ENCODE measurements around the gene PRSS38.
"Not testable (repeated sequence)": the region's sequence is repeated elsewhere in the genome, so short reads cannot be mapped to it uniquely, and the experiment has no call there.

Gene PRSS38

DNA sequence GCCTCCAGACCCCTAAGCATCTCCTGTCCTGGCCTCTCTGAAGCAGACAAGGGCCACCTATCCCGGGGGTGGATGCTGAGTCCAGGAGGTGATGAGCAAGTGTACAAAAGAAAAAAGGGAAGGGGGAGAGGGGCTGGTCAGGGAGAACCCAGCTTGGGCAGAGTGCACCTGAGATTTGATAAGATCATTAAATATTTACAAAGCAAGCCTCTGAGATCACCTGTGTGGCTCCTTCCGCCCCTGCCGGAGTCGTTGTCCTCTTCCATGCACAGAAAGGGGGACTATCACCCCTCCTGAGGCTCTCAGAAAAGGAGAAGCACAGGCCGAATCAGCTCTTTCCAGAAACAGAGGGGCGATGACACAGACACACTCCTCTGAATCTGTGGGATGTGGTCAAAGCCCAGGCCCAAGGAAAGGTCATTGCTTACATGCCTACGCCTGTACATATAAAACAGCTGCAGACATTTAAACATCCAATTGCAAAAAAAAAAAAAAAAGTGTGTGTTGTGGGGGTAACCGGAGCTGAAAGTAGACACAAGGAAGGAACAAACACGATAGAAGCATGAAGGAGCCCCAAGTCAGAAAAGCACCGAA is 30.9 kb downstream of the PRSS38 start:
- no peak for DNase-seq

- not testable (repeated sequence) for DNase-seq
Observed at GRCh38 chr1:227847046-227847445, 31.6 kb downstream of the PRSS38 start.

- DNase-seq, result no peak
Observed at GRCh38 chr1:227848430-227848932, 33.0 kb downstream of the PRSS38 start.

GRCh38 chr1:227849251-227849650 is 33.8 kb downstream of the PRSS38 start:
- DNase-seq, result no peak

GRCh38 chr1:227854189-227854588 is 38.7 kb downstream of the PRSS38 start:
- no peak for DNase-seq

GRCh38 chr1:227855687-227856086 is 40.2 kb downstream of the PRSS38 start:
- no peak for DNase-seq

GRCh38 chr1:227856147-227856858 is 40.8 kb downstream of the PRSS38 start:
- no peak for DNase-seq

GRCh38 chr1:227864882-227865281 is 49.4 kb downstream of the PRSS38 start:
- no peak for DNase-seq

DNA sequence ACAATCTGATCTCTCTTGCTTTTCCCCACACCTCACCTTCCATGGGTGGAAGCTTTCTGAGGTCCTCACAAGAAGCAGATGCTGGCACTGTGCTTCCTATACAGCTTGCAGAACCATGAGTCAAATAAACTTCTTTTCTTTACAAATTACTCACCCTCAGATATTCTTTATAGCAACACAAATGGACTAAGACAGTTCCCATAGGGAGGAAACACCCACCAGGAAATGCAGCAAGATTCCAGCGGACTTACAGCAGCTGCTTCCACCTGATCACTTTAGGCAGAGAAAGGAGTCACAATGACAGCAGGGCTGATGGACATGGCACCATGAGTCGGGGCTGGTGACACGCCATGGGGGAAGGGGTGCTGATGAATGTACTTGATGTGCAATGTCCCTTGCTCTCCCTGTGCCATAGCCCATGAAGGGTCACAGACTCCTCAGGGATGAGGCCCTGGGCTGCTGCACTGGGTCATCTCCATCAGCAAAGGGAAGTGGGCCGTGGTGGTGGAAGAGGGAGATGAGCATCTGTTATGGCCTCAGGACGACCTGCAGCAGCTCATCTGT is 53.9 kb downstream of the PRSS38 start:
- no peak for DNase-seq

- DNase-seq, result no peak
Observed at GRCh38 chr1:227869851-227870305, 54.4 kb downstream of the PRSS38 start.

DNA sequence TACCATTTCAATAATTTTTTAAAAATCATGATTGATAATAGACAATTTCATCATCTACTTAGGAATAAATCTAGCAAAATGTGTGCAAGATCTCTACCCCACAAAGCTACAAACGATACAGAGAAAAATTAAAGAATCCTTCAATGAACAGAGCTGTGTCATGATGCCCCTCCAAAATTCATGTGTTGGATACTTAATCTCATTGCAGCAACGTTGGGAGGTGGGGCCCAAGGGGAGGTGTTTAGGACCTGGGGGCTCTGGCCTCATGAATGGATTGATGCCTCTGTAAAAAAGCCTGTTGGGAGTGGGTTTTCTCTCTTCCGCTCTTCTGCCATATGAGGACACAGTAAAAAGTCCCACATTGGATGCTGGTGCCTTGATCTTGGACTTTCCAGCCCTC is 54.9 kb downstream of the PRSS38 start:
- no peak for DNase-seq

- DNase-seq, result not testable (repeated sequence)
Observed at GRCh38 chr1:227871892-227872291, 56.4 kb downstream of the PRSS38 start.

- not testable (repeated sequence) for DNase-seq
Observed at GRCh38 chr1:227877810-227878209, 62.3 kb downstream of the PRSS38 start.

- DNase-seq, result no peak
Observed at GRCh38 chr1:227880342-227880924, 65.0 kb downstream of the PRSS38 start.

GRCh38 chr1:227883073-227883520 is 67.6 kb downstream of the PRSS38 start:
- DNase-seq, result no peak

DNA sequence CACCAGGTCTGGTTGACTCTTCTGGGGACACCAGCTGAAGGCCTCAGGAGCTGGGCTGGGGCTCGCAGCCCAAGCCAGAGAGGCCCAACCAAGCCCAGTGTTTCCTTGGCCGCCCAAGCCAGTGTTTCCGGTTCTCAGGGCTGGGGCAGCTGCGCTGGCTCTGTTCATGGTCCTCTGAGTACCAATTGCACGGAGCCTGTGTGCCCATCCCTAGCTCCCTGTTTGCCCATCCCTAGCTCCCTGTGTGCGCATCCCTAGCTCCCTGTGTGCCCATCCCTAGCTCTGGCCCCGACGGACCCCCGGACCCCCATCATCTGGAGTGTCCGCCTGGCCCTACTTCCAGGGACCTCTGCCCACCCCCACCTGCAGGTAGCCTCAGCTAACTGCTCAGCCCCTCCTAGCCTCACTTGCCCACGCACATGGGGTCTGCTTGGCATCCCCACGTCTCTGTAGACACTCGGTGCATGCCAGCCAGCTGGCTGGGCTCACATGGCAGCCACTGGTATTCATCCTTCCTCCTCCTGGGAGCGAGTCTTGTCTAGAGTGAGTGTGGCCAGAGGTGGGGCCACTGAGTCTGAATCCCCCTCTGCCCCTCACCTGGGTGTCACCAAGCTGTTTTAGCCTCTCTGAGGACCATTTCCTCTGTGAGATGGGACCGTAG is 68.3 kb downstream of the PRSS38 start:
- no peak for DNase-seq

DNA sequence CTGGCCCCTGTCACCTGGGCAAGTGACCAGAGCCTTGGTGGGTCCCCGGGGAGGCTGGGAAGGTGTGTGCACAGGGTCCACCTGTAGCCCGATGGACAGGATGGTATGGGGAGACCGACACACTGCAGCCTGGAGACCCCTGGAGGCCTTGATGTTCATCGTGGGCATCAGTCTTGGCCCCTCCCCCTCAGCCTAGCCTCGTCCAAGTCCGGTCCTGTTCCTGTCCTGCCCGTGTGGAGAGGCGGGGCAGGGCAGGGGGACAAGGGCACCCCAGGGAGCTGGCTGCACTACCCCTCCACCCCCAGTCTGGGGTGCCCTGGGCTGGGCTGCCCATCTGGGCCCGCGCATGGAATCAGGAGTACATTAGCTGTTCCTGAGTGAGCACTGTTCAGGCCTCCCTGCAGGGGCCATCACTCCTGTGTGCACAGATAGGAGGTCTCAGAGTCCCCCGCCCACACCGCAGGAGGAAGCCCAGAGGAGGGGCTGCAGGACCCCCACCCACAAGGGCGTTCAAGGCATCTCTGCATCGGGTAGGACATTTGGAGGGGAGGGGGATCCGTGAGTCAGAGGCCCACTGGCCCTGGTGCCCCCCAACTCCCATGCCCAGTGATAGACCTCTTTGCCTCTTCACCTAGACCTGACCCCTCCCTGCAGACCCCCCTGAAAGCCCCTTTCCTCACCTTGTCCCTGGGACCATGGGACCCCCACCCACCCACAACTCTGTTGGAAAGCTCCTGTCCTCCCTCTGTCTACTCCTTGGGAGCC is 69.1 kb downstream of the PRSS38 start:
- no peak for DNase-seq

DNA sequence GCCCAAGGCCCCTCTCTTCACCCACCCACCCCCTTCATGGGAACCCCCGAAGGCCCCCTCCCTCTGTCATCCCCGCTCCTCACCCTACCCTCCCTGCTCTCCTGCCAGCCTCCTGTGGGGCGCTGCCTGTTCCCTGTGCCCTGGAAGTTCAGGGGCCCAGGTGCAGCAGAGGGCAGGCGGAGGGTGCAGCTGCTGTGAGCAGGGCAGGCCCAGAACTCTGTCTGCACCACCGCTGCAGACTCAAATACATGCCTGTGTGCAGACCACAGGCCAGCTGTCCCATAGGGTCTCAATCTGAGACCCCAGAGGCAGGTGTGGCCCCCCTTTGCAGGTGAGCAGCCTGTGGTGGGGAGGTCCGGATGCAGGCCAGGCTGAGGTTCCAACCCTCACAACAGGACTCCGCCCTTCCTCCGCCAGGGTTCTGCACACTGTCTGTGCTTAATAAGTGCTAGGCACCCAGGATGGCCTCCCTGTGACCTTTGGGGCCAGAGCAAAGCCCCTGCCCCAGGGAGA is 69.7 kb downstream of the PRSS38 start:
- DNase-seq, result no peak

- no peak for DNase-seq
Observed at GRCh38 chr1:227885648-227886502, 70.4 kb downstream of the PRSS38 start.

GRCh38 chr1:227886503-227886961 is 71.1 kb downstream of the PRSS38 start:
- DNase-seq, result no peak

All from DMS79 (cell line).